T follicular helper cell (primary cell): Measurements from ENCODE around the gene ROPN1B.

Experiments used
- DNase-seq: peaks from one replicate; pipeline ENCODE4 v3.0.0-alpha.2; 2020; ENCODE audit warnings: low read depth

Gene ROPN1B

DNA sequence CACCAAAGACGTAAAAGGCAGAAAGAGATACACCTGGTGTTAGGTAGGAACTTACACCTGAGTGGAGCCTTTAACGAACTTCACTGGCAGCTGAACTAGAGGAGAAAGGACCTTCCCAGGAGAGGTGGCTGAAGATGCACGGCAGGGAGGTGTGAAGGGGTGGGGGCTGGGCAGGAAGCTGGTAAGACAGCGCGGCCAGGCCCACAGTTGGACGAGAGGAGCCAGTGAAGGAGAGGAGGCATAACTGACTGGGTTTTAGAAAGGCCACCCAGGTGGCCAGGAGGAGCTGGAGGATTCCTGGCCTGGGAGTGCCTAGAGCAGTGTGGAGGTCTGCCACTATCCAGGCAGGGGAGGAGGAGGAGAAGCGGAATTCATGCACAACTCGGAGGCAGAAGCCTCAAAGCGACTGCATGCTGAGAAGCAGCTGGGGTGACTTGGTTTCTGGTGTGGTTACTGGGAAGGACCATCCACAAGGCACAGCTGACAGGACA, 63.0 kb downstream of the ROPN1B start:
- DNase-seq = no peak
